Activated T-helper 1 cell treated with anti-CD3 and anti-CD28 coated beads, Interleukin-12 subunit alpha, Interleukin-12 subunit beta, Interleukin-2, Interleukin-4 antibody, amounts not matched to agents 30 ng/mL and 10 ng/mL and 1 ng/mL, durations not matched to agents 14 hours and 24 hours and 36 hours (primary cell): ENCODE measurements around the gene WNT7A. TPM values are rescaled to one million over a fixed set of nuclear protein-coding genes. Genes with fewer than 3 reads are reported as not detected.

ENCODE experiments used
- DNase-seq: peaks from one replicate; pipeline ENCODE4 v3.0.0; 2021; ENCODE audit warnings: low spot score
- H3K27ac Mint-ChIP-seq: one replicate; pipeline ENCODE4 v1.8.0; 2021; ENCODE audit warnings: mild to moderate bottlenecking, mixed read lengths
- H3K27me3 Mint-ChIP-seq: one replicate; pipeline ENCODE4 v1.8.0; 2022; ENCODE audit warnings: mild to moderate bottlenecking, moderate library complexity, mixed read lengths; ENCODE audit not compliant: insufficient read depth
- H3K36me3 Mint-ChIP-seq: one replicate; pipeline ENCODE4 v1.8.0; 2021; ENCODE audit warnings: low read depth, mixed read lengths
- H3K4me1 Mint-ChIP-seq: one replicate; pipeline ENCODE4 v1.8.0; 2021; ENCODE audit warnings: low read depth, mixed read lengths
- H3K4me3 Mint-ChIP-seq: one replicate; pipeline ENCODE4 v1.8.0; 2021; ENCODE audit warnings: mild to moderate bottlenecking, moderate library complexity, mixed read lengths
- H3K9me3 Mint-ChIP-seq: one replicate; pipeline ENCODE4 v1.8.0; 2021; ENCODE audit warnings: mixed read lengths
- intact Hi-C: fragments of 100-400 bp; cut with micrococcal nuclease; formaldehyde crosslinking; loops from one replicate; pipeline ENCODE4 v1.15.1; 2024
- total RNA-seq: library from RNA; stranded (reverse); gene quantifications from 2 replicates; pipeline ENCODE4 v1.2.3, GENCODE V29; 2022

Gene WNT7A
- total RNA-seq, 1 donor from 2014 or later, result not detected

- H3K27me3 Mint-ChIP-seq, result peaks cover under 1% of the 10 kb centered on the region
- intact Hi-C loops, result no loop called here
- no peak overlapping the region for H3K4me3 Mint-ChIP-seq
- H3K4me1 Mint-ChIP-seq, result no peaks in the 10 kb centered on the region
- no peaks in the 10 kb centered on the region for H3K9me3 Mint-ChIP-seq
- H3K36me3 Mint-ChIP-seq, result no peaks in the 10 kb centered on the region
- DNase-seq, result no peak
- H3K27ac Mint-ChIP-seq, result no peak overlapping the region
Observed at GRCh38 chr3:13845806-13846205, 34.1 kb downstream of the WNT7A start.

DNA sequence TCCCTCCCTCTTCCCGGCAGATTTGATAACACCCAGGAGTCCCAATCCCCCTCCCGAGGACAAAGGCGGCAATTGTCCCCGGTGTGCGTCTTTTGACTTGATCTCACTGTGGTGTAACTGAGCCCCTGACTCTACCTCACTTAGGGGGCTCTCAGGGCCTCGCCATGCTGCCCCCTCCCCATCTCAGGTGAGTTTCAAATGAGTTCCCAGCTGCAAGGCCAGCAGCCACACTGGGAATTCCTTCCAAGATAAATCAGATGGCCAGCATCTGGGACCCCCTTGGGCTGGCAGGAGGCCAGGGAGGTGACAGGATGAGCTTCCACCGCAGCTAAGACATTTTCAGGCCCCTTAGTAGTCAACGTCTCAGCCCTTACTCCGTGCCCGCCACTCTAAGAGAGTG lies 35.0 kb downstream of the WNT7A start:
- H3K9me3 Mint-ChIP-seq, result no peaks in the 10 kb centered on the region
- intact Hi-C loops, result no loop called here
- no peak overlapping the region for H3K4me3 Mint-ChIP-seq
- H3K27ac Mint-ChIP-seq, result no peak overlapping the region
- no peaks in the 10 kb centered on the region for H3K4me1 Mint-ChIP-seq
- no peaks in the 10 kb centered on the region for H3K27me3 Mint-ChIP-seq
- DNase-seq, result no peak
- H3K36me3 Mint-ChIP-seq, result no peaks in the 10 kb centered on the region

GRCh38 chr3:13844286-13844685 lies 35.6 kb downstream of the WNT7A start:
- Mint-ChIP-seq H3K27me3 (no peaks in the 10 kb centered on the region), H3K4me1 (no peaks in the 10 kb centered on the region), H3K27ac (no peak overlapping the region), H3K36me3 (no peaks in the 10 kb centered on the region), H3K9me3 (no peaks in the 10 kb centered on the region), H3K4me3 (no peak overlapping the region)
- intact Hi-C loops, result no loop called here
- no peak for DNase-seq

GRCh38 chr3:13843351-13843750 lies 36.5 kb downstream of the WNT7A start:
- H3K27me3 Mint-ChIP-seq, result no peaks in the 10 kb centered on the region
- no peaks in the 10 kb centered on the region for H3K36me3 Mint-ChIP-seq
- no peaks in the 10 kb centered on the region for H3K9me3 Mint-ChIP-seq
- H3K4me1 Mint-ChIP-seq, result no peaks in the 10 kb centered on the region
- intact Hi-C loops, result no loop called here
- H3K27ac Mint-ChIP-seq, result no peak overlapping the region
- H3K4me3 Mint-ChIP-seq, result no peak overlapping the region
- no peak for DNase-seq

DNA sequence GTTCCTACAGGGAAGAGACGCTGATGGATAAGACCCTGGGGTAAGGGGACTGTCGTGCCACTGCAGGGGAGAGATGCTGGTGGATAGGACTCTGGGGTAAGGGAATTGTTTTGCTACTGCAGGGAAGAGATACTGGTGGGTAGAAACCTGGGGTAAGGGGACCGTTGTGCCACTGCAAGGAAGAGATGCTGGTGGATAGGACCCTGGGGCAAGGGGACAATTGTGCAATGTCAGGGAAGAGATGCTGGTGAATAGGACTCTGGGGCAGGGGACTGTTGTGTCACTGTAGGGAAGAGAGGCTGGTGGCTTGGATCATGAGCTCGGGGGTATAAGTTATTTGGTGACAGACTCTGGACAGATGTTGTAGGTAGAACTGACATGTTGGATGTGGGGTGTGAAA lies 37.6 kb downstream of the WNT7A start:
- no peaks in the 10 kb centered on the region for H3K27me3 Mint-ChIP-seq
- no peaks in the 10 kb centered on the region for H3K4me1 Mint-ChIP-seq
- no peak overlapping the region for H3K4me3 Mint-ChIP-seq
- H3K36me3 Mint-ChIP-seq, result no peaks in the 10 kb centered on the region
- H3K27ac Mint-ChIP-seq, result no peak overlapping the region
- no peaks in the 10 kb centered on the region for H3K9me3 Mint-ChIP-seq
- no peak for DNase-seq
- intact Hi-C loops, result no loop called here

GRCh38 chr3:13841826-13842225 lies 38.0 kb downstream of the WNT7A start:
- Mint-ChIP-seq H3K4me1 (no peaks in the 10 kb centered on the region), H3K4me3 (no peak overlapping the region), H3K27me3 (no peaks in the 10 kb centered on the region), H3K27ac (no peak overlapping the region), H3K36me3 (no peaks in the 10 kb centered on the region), H3K9me3 (no peaks in the 10 kb centered on the region)
- intact Hi-C loops, result no loop called here
- no peak for DNase-seq

- Mint-ChIP-seq H3K9me3 (no peaks in the 10 kb centered on the region), H3K36me3 (no peaks in the 10 kb centered on the region), H3K27me3 (no peaks in the 10 kb centered on the region), H3K4me3 (no peak overlapping the region), H3K4me1 (no peaks in the 10 kb centered on the region), H3K27ac (no peak overlapping the region)
- intact Hi-C loops, result no loop called here
- DNase-seq, result no peak
Observed at GRCh38 chr3:13841141-13841540, 38.7 kb downstream of the WNT7A start.

GRCh38 chr3:13840456-13840855 lies 39.4 kb downstream of the WNT7A start:
- no peaks in the 10 kb centered on the region for H3K27me3 Mint-ChIP-seq
- no peak overlapping the region for H3K4me3 Mint-ChIP-seq
- DNase-seq, result no peak
- no peaks in the 10 kb centered on the region for H3K9me3 Mint-ChIP-seq
- H3K4me1 Mint-ChIP-seq, result no peaks in the 10 kb centered on the region
- no peaks in the 10 kb centered on the region for H3K36me3 Mint-ChIP-seq
- intact Hi-C loops, result no loop called here
- no peak overlapping the region for H3K27ac Mint-ChIP-seq

GRCh38 chr3:13839726-13840340 lies 40.0 kb downstream of the WNT7A start:
- H3K4me1 Mint-ChIP-seq, result no peaks in the 10 kb centered on the region
- no peak overlapping the region for H3K27ac Mint-ChIP-seq
- no peaks in the 10 kb centered on the region for H3K36me3 Mint-ChIP-seq
- no peak overlapping the region for H3K4me3 Mint-ChIP-seq
- H3K27me3 Mint-ChIP-seq, result no peaks in the 10 kb centered on the region
- intact Hi-C loops, result no loop called here
- DNase-seq, result no peak
- no peaks in the 10 kb centered on the region for H3K9me3 Mint-ChIP-seq

- Mint-ChIP-seq H3K4me3 (no peak overlapping the region), H3K27me3 (no peaks in the 10 kb centered on the region), H3K9me3 (no peaks in the 10 kb centered on the region), H3K4me1 (no peaks in the 10 kb centered on the region), H3K36me3 (no peaks in the 10 kb centered on the region), H3K27ac (no peak overlapping the region)
- no peak for DNase-seq
- intact Hi-C loops, result no loop called here
Observed at GRCh38 chr3:13839253-13839652, 40.6 kb downstream of the WNT7A start.

- no peak for DNase-seq
- H3K36me3 Mint-ChIP-seq, result no peaks in the 10 kb centered on the region
- H3K4me3 Mint-ChIP-seq, result no peak overlapping the region
- intact Hi-C loops, result no loop called here
- H3K27me3 Mint-ChIP-seq, result peaks cover 2% of the 10 kb centered on the region
- no peaks in the 10 kb centered on the region for H3K9me3 Mint-ChIP-seq
- no peak overlapping the region for H3K27ac Mint-ChIP-seq
- H3K4me1 Mint-ChIP-seq, result no peaks in the 10 kb centered on the region
Observed at GRCh38 chr3:13838421-13838820, 41.5 kb downstream of the WNT7A start.

DNA sequence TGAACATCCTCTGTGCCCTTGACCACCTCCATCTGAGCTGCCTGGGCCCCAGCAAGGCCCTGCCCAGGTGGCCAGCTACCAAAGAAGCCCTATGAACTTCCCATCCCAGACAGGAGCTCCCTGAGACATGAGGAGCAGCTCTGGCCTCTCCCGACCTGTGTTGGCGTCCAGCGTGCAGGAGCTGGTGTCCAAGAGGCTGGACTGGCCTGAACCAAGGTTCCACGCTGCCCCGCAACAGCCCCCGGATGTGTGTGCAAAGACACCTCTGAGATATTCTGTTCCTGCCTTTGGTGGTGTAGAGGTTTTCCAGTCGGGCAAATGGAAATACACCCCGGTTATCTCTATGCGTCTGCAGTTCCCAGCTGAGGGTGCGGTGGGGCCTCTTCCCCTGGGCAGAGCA lies 42.1 kb downstream of the WNT7A start:
- H3K4me1 Mint-ChIP-seq, result no peaks in the 10 kb centered on the region
- no peaks in the 10 kb centered on the region for H3K36me3 Mint-ChIP-seq
- peaks cover 2% of the 10 kb centered on the region for H3K27me3 Mint-ChIP-seq
- H3K4me3 Mint-ChIP-seq, result no peak overlapping the region
- no peak for DNase-seq
- no peak overlapping the region for H3K27ac Mint-ChIP-seq
- no peaks in the 10 kb centered on the region for H3K9me3 Mint-ChIP-seq
- intact Hi-C loops, result no loop called here

DNA sequence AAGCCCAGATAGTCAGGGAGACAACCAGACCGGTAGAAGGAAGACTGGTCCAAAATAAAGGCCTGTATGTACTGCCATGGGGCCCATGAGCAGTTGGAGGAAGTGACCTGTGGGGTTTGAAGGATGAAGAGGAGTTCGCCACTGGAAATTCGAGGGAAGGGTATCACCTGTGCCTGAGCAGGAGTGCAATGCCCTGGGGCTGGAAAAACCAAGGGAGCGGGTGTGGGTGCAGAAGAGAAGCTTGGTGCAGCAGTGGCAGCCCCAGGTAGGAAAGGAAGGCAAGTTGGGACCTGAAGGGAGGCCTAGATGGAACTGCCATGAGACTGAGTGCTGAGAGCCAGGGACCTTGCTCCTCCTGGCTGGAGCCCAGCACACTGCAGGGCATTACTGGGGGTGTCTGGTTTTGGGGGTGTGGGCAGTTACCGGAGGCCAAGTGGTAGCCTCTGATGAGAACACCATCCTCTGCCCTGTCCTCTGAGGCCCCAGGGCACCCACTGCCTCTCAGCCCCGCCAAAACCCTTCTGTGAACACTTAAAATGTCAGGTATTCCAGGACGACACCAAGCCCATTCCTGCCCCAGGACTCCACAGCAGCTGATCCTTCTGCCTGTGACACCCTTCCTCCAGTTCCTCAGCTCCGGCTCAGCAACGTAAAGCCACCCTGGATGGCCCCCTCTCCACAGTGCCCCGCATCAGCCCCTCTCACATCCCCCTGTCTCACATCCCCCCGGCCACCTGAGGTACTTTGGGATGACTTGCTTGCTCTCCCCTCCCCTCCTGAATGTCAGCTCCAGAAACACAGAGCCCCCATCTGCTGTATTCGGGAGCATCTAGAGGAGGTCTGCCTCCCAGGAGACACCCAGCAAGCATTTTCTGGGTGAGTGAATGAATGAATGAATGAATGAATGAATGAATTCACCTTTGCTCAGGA lies 42.9 kb downstream of the WNT7A start:
- Mint-ChIP-seq H3K36me3 (no peaks in the 10 kb centered on the region), H3K27me3 (peaks cover 2% of the 10 kb centered on the region), H3K4me3 (no peak overlapping the region), H3K4me1 (no peaks in the 10 kb centered on the region), H3K9me3 (no peaks in the 10 kb centered on the region), H3K27ac (no peak overlapping the region)
- no peak for DNase-seq
- intact Hi-C loops, result no loop called here
